HEK293 (cell line): ENCODE measurements around the gene ATG10.

Source experiments
- CTCF ChIA-PET: fragments of 350-600 bp; formaldehyde crosslinking; extraction: SDS; loops from one replicate; lab custom pipeline; 2021; ENCODE audit warnings: antibody characterized with exemption; lab: Yijun Ruan, JAX
- POLR2A ChIA-PET: fragments of 300-600 bp; formaldehyde crosslinking; extraction: SDS; loops from one replicate; lab custom pipeline; 2020; ENCODE audit warnings: antibody characterized with exemption, inconsistent platforms; lab: Yijun Ruan, JAX
- H3K27ac ChIP-seq: fragments of 200-500 bp; sonication (Bioruptor generic); 2 replicates; pipeline ENCODE4 v1.5.1; 2014; ENCODE audit warnings: low read depth, low read length, control low read depth, inconsistent platforms; ENCODE audit errors: extremely low read depth
- H3K36me3 ChIP-seq, 2 experiments: fragments of 200-500 bp in 1 of 2; sonication (Bioruptor generic) in 1 of 2; 1 replicate in 1 of 2; 2 replicates in 1 of 2; pipeline ENCODE4 v1.5.1; 2014 to 2017; ENCODE audit warnings: inconsistent platforms in 2 of 2, low read length in 2 of 2; ENCODE audit not compliant: control insufficient read depth in 2 of 2, insufficient read depth in 1 of 2
- H3K4me1 ChIP-seq: fragments of 200-500 bp; sonication (Bioruptor generic); 2 replicates; pipeline ENCODE4 v1.5.1; 2014; ENCODE audit warnings: mild to moderate bottlenecking, low read length, inconsistent platforms; ENCODE audit not compliant: control insufficient read depth, insufficient read depth
- H3K4me3 ChIP-seq: 2 replicates; pipeline ENCODE4 v1.5.1; 2011; ENCODE audit warnings: low read depth, mild to moderate bottlenecking, control low read depth, low read length, moderate library complexity
- H3K9me3 ChIP-seq: fragments of 200-500 bp; sonication (Bioruptor generic); 2 replicates; pipeline ENCODE4 v1.5.1; 2014; ENCODE audit warnings: low read depth, low read length, inconsistent platforms; ENCODE audit not compliant: control insufficient read depth, insufficient read depth
- KLF10 ChIP-seq: fragments of 450-650 bp; IDR thresholded peaks from 2 replicates; pipeline ENCODE4 v1.5.1; 2018; ENCODE audit warnings: missing biosample characterization, mild to moderate bottlenecking, missing genetic modification characterization
- TRIM28 ChIP-seq: IDR thresholded peaks from 2 replicates; pipeline ENCODE4 v1.6.1; 2011; ENCODE audit warnings: low read length, control low read depth, borderline replicate concordance
- ZBTB7A ChIP-seq: fragments of 450-650 bp; formaldehyde crosslinking; IDR thresholded peaks from 2 replicates; pipeline ENCODE4 v1.5.1; 2016; ENCODE audit warnings: low read depth, missing biosample characterization, missing genetic modification characterization
- ZBTB8A ChIP-seq: fragments of 450-650 bp; formaldehyde crosslinking; IDR thresholded peaks from 2 replicates; pipeline ENCODE4 v1.5.1; 2016; ENCODE audit warnings: missing biosample characterization, missing genetic modification characterization
- ZFP41 ChIP-seq: fragments of 450-650 bp; formaldehyde crosslinking; IDR thresholded peaks from 2 replicates; pipeline ENCODE4 v1.5.1; 2016; ENCODE audit warnings: missing biosample characterization, missing genetic modification characterization, borderline replicate concordance
- ZNF10 ChIP-seq: fragments of 450-650 bp; formaldehyde crosslinking; IDR thresholded peaks from 2 replicates; pipeline ENCODE4 v1.5.1; 2017; ENCODE audit warnings: missing biosample characterization, missing genetic modification characterization
- ZNF16 ChIP-seq: fragments of 450-650 bp; formaldehyde crosslinking; IDR thresholded peaks from 2 replicates; pipeline ENCODE4 v1.5.1; 2016; ENCODE audit warnings: low read depth, missing biosample characterization, missing genetic modification characterization
- ZNF169 ChIP-seq: fragments of 450-650 bp; formaldehyde crosslinking; IDR thresholded peaks from 2 replicates; pipeline ENCODE4 v1.5.1; 2016; ENCODE audit warnings: missing biosample characterization, missing genetic modification characterization
- ZNF175 ChIP-seq: fragments of 450-650 bp; formaldehyde crosslinking; IDR thresholded peaks from 2 replicates; pipeline ENCODE4 v1.5.1; 2016; ENCODE audit warnings: missing biosample characterization, missing genetic modification characterization
- ZNF223 ChIP-seq: fragments of 450-650 bp; formaldehyde crosslinking; IDR thresholded peaks from 2 replicates; pipeline ENCODE4 v1.5.1; 2016; ENCODE audit warnings: missing biosample characterization, missing genetic modification characterization
- ZNF274 ChIP-seq, 2 experiments: fragments of 200-500 bp in 1 of 2; fragments of 450-650 bp in 1 of 2; sonication (Bioruptor generic) in 1 of 2; formaldehyde crosslinking in 1 of 2; IDR thresholded peaks; 2 replicates each; pipeline versions ENCODE4 v1.5.1 to v1.6.1; 2014 to 2016; ENCODE audit warnings: borderline replicate concordance in 1 of 2, inconsistent platforms in 1 of 2, low read length in 1 of 2, missing biosample characterization in 1 of 2, missing genetic modification characterization in 1 of 2
- ZNF292 ChIP-seq: fragments of 450-650 bp; formaldehyde crosslinking; IDR thresholded peaks from 2 replicates; pipeline ENCODE4 v1.5.1; 2016; ENCODE audit warnings: low read depth, missing biosample characterization, missing genetic modification characterization, borderline replicate concordance
- ZNF311 ChIP-seq: fragments of 450-650 bp; formaldehyde crosslinking; IDR thresholded peaks from 2 replicates; pipeline ENCODE4 v1.5.1; 2017; ENCODE audit warnings: missing biosample characterization, missing genetic modification characterization, borderline replicate concordance
- ZNF354C ChIP-seq: fragments of 450-650 bp; formaldehyde crosslinking; IDR thresholded peaks from 2 replicates; pipeline ENCODE4 v1.5.1; 2016; ENCODE audit warnings: missing biosample characterization, missing genetic modification characterization, low read depth, borderline replicate concordance
- ZNF549 ChIP-seq: fragments of 450-650 bp; IDR thresholded peaks from 2 replicates; pipeline ENCODE4 v1.5.1; 2018; ENCODE audit warnings: missing biosample characterization, missing genetic modification characterization, mild to moderate bottlenecking, inconsistent platforms, moderate library complexity
- ZNF585B ChIP-seq: fragments of 450-650 bp; formaldehyde crosslinking; IDR thresholded peaks from 2 replicates; pipeline ENCODE4 v1.5.1; 2016; ENCODE audit warnings: missing biosample characterization, missing genetic modification characterization
- ZNF629 ChIP-seq: fragments of 450-650 bp; formaldehyde crosslinking; IDR thresholded peaks from 2 replicates; pipeline ENCODE4 v1.5.1; 2017; ENCODE audit warnings: missing biosample characterization, missing genetic modification characterization
- ZNF701 ChIP-seq: fragments of 450-650 bp; formaldehyde crosslinking; IDR thresholded peaks from 2 replicates; pipeline ENCODE4 v1.5.1; 2016; ENCODE audit warnings: missing biosample characterization, missing genetic modification characterization
- ZNF785 ChIP-seq: fragments of 450-650 bp; formaldehyde crosslinking; IDR thresholded peaks from 2 replicates; pipeline ENCODE4 v1.5.1; 2016; ENCODE audit warnings: missing biosample characterization, missing genetic modification characterization
- ZSCAN30 ChIP-seq: fragments of 450-650 bp; IDR thresholded peaks from 2 replicates; pipeline ENCODE4 v1.5.1; 2018; ENCODE audit warnings: missing biosample characterization, mild to moderate bottlenecking, missing genetic modification characterization, moderate library complexity
- ZSCAN5A ChIP-seq: fragments of 450-650 bp; formaldehyde crosslinking; IDR thresholded peaks from 2 replicates; pipeline ENCODE4 v1.5.1; 2016; ENCODE audit warnings: missing biosample characterization, missing genetic modification characterization
- TF ChIP-seq, protein P1 (sequence below): fragments of 450-650 bp; formaldehyde crosslinking; IDR thresholded peaks from 2 replicates; pipeline ENCODE4 v1.5.1; 2017; ENCODE audit warnings: missing biosample characterization, missing genetic modification characterization
- TF ChIP-seq, protein P2 (sequence below): fragments of 450-650 bp; formaldehyde crosslinking; IDR thresholded peaks from 2 replicates; pipeline ENCODE4 v1.5.1; 2017; ENCODE audit warnings: missing biosample characterization, missing genetic modification characterization
- TF ChIP-seq, protein P3 (sequence below): fragments of 450-650 bp; formaldehyde crosslinking; IDR thresholded peaks from 2 replicates; pipeline ENCODE4 v1.5.1; 2016; ENCODE audit warnings: missing biosample characterization, missing genetic modification characterization
- TF ChIP-seq, protein P4 (sequence below): fragments of 450-650 bp; formaldehyde crosslinking; IDR thresholded peaks from 2 replicates; pipeline ENCODE4 v1.5.1; 2016; ENCODE audit warnings: missing biosample characterization, missing genetic modification characterization, borderline replicate concordance

Gene ATG10

GRCh38 chr5:82100303-82101077 is 128.7 kb downstream of the ATG10 start:
- TF ChIP-seq ZSCAN30 (tag by site-specific recombination) (no peak), ZNF585B (no peak), ZNF175 (no peak), ZBTB7A (no peak), ZNF223 (no peak), ZNF549 (tag by site-specific recombination) (no peak), ZNF354C (tag by site-specific recombination) (no peak), ZNF629 (tag by site-specific recombination) (no peak)
- TF ChIP-seq, protein P1, sequence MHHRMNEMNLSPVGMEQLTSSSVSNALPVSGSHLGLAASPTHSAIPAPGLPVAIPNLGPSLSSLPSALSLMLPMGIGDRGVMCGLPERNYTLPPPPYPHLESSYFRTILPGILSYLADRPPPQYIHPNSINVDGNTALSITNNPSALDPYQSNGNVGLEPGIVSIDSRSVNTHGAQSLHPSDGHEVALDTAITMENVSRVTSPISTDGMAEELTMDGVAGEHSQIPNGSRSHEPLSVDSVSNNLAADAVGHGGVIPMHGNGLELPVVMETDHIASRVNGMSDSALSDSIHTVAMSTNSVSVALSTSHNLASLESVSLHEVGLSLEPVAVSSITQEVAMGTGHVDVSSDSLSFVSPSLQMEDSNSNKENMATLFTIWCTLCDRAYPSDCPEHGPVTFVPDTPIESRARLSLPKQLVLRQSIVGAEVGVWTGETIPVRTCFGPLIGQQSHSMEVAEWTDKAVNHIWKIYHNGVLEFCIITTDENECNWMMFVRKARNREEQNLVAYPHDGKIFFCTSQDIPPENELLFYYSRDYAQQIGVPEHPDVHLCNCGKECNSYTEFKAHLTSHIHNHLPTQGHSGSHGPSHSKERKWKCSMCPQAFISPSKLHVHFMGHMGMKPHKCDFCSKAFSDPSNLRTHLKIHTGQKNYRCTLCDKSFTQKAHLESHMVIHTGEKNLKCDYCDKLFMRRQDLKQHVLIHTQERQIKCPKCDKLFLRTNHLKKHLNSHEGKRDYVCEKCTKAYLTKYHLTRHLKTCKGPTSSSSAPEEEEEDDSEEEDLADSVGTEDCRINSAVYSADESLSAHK (tag by site-specific recombination), result no peak
- TF ChIP-seq, protein P2, sequence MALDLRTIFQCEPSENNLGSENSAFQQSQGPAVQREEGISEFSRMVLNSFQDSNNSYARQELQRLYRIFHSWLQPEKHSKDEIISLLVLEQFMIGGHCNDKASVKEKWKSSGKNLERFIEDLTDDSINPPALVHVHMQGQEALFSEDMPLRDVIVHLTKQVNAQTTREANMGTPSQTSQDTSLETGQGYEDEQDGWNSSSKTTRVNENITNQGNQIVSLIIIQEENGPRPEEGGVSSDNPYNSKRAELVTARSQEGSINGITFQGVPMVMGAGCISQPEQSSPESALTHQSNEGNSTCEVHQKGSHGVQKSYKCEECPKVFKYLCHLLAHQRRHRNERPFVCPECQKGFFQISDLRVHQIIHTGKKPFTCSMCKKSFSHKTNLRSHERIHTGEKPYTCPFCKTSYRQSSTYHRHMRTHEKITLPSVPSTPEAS (tag by site-specific recombination), result no peak
- TF ChIP-seq, protein P3, sequence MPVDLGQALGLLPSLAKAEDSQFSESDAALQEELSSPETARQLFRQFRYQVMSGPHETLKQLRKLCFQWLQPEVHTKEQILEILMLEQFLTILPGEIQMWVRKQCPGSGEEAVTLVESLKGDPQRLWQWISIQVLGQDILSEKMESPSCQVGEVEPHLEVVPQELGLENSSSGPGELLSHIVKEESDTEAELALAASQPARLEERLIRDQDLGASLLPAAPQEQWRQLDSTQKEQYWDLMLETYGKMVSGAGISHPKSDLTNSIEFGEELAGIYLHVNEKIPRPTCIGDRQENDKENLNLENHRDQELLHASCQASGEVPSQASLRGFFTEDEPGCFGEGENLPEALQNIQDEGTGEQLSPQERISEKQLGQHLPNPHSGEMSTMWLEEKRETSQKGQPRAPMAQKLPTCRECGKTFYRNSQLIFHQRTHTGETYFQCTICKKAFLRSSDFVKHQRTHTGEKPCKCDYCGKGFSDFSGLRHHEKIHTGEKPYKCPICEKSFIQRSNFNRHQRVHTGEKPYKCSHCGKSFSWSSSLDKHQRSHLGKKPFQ (tag by site-specific recombination), result no peak
- ChIA-PET CTCF (no interaction called here), POLR2A (no interaction called here)
- Histone ChIP-seq H3K4me3 (no peak overlapping the region), H3K4me1 (no peaks in the 10 kb centered on the region), H3K36me3 (no peaks in the 10 kb centered on the region), H3K9me3 (no peaks in the 10 kb centered on the region), H3K27ac (no peak overlapping the region)

- POLR2A ChIA-PET, result no interaction called here
- Histone ChIP-seq H3K4me1 (no peaks in the 10 kb centered on the region), H3K36me3 (no peaks in the 10 kb centered on the region), H3K4me3 (no peak overlapping the region), H3K27ac (no peak overlapping the region), H3K9me3 (no peaks in the 10 kb centered on the region)
- CTCF ChIA-PET, result interaction anchor here (1.1 to 5.6 kb wide), 2 partner anchors 60 to 120 kb away, joined by 3 to 33 read pairs; no protein-coding TSS in a partner anchor
- TF ChIP-seq ZSCAN30 (tag by site-specific recombination), result no peak
- TF ChIP-seq TRIM28, result no peak
- no peak for TF ChIP-seq ZFP41
- no peak for TF ChIP-seq ZNF311
- TF ChIP-seq ZNF785 (tag by site-specific recombination), result no peak
- TF ChIP-seq ZSCAN5A (tag by site-specific recombination), result no peak
- no peak for TF ChIP-seq ZNF292 (tag by site-specific recombination)
- TF ChIP-seq ZNF701 (tag by site-specific recombination), result no peak
- TF ChIP-seq KLF10 (tag by site-specific recombination), result no peak
- TF ChIP-seq, protein P4, sequence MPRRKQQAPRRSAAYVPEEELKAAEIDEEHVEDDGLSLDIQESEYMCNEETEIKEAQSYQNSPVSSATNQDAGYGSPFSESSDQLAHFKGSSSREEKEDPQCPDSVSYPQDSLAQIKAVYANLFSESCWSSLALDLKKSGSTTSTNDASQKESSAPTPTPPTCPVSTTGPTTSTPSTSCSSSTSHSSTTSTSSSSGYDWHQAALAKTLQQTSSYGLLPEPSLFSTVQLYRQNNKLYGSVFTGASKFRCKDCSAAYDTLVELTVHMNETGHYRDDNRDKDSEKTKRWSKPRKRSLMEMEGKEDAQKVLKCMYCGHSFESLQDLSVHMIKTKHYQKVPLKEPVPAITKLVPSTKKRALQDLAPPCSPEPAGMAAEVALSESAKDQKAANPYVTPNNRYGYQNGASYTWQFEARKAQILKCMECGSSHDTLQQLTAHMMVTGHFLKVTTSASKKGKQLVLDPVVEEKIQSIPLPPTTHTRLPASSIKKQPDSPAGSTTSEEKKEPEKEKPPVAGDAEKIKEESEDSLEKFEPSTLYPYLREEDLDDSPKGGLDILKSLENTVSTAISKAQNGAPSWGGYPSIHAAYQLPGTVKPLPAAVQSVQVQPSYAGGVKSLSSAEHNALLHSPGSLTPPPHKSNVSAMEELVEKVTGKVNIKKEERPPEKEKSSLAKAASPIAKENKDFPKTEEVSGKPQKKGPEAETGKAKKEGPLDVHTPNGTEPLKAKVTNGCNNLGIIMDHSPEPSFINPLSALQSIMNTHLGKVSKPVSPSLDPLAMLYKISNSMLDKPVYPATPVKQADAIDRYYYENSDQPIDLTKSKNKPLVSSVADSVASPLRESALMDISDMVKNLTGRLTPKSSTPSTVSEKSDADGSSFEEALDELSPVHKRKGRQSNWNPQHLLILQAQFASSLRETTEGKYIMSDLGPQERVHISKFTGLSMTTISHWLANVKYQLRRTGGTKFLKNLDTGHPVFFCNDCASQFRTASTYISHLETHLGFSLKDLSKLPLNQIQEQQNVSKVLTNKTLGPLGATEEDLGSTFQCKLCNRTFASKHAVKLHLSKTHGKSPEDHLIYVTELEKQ (tag by site-specific recombination), result no peak
- TF ChIP-seq ZNF16 (tag by site-specific recombination), result no peak
- no peak for TF ChIP-seq ZBTB8A (tag by site-specific recombination)
- TF ChIP-seq ZNF169 (tag by site-specific recombination), result no peak
- no peak for TF ChIP-seq ZNF274 (IDR thresholded peaks at IDR 0.05; ENCODE audit: low read length)
- TF ChIP-seq ZNF274 (tag by site-specific recombination; IDR thresholded peaks at IDR 0.05; ENCODE audit: borderline replicate concordance), result no peak
- no peak for TF ChIP-seq ZNF10 (tag by site-specific recombination)
Observed at GRCh38 chr5:82104872-82105271, 133.0 kb downstream of the ATG10 start.
